ENCODE data around the gene SGO2. TPM values are rescaled to one million over a fixed set of nuclear protein-coding genes. Genes with fewer than 3 reads are reported as not detected.

SGO2 gene
- total RNA-seq, 4 donors from 2014 or later, result 2.2 to 10.7 (median 5.6) TPM

DNA sequence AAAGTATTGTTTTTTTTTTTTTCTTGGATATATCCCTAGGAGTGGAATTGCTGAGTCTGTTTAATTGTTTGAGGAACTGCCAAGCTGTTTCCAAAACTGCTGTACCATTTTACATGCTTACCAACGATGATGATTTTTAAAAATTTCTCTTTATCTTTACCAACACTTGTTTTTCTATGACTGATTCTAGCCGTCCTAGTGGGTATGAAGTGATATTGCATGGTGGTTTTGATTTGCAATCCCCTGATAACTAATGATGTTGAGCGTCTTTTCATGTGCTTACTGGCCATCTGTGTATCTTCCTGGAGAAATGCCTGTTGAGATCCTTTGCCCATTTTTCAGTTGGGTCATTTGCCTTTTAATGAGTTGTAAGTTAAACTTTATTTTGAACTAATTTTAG, 51.0 kb downstream of the SGO2 start:
- H3K36me3 ChIP-seq, result no peaks in the 10 kb centered on the region
- no peak for TF ChIP-seq POLR2A (IDR thresholded peaks at IDR 0.05)
- TF ChIP-seq, protein P1, sequence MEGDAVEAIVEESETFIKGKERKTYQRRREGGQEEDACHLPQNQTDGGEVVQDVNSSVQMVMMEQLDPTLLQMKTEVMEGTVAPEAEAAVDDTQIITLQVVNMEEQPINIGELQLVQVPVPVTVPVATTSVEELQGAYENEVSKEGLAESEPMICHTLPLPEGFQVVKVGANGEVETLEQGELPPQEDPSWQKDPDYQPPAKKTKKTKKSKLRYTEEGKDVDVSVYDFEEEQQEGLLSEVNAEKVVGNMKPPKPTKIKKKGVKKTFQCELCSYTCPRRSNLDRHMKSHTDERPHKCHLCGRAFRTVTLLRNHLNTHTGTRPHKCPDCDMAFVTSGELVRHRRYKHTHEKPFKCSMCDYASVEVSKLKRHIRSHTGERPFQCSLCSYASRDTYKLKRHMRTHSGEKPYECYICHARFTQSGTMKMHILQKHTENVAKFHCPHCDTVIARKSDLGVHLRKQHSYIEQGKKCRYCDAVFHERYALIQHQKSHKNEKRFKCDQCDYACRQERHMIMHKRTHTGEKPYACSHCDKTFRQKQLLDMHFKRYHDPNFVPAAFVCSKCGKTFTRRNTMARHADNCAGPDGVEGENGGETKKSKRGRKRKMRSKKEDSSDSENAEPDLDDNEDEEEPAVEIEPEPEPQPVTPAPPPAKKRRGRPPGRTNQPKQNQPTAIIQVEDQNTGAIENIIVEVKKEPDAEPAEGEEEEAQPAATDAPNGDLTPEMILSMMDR (IDR thresholded peaks at IDR 0.05), result no peak
- intact Hi-C loops (cut with DNase I), result loop anchor here (10.0 kb wide), 1 partner anchor 128 kb away; no protein-coding TSS in a partner anchor
- no peak overlapping the region for H3K27ac ChIP-seq
- no peak for DNase-seq
- no peaks in the 10 kb centered on the region for H3K4me1 ChIP-seq
- H3K27me3 ChIP-seq, result no peaks in the 10 kb centered on the region
- H3K4me3 ChIP-seq, result no peak overlapping the region
- no peaks in the 10 kb centered on the region for H3K9me3 ChIP-seq
- WGBS, 2 donors, result 92 to 94% methylated on average over 3 of the region's 3 CpGs

DNA sequence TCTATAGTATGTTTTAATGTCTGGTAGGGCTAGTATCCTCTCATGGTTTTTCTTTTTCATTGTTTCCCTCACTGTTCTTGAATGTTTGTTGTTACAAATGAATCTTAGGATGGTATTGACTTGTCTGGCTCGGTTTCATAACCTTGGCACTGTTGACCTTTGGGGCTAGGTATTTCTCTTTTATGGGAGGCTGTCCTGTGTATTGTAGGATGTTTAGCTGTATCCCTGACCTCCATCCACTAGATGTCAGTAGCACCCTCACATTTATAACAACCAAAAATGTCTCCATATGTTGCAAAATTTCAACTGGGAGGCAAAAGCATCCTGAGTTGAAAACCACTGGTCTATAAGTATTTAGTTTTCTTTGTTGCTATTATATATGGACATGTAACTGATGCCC, 52.8 kb downstream of the SGO2 start:
- no peak overlapping the region for H3K4me3 ChIP-seq
- no peaks in the 10 kb centered on the region for H3K4me1 ChIP-seq
- no peak for DNase-seq
- no peak overlapping the region for H3K27ac ChIP-seq
- WGBS, 2 donors, result 33 to 50% methylated on average over 1 of the region's 1 CpG
- no peaks in the 10 kb centered on the region for H3K9me3 ChIP-seq
- H3K36me3 ChIP-seq, result no peaks in the 10 kb centered on the region
- H3K27me3 ChIP-seq, result no peaks in the 10 kb centered on the region
- intact Hi-C loops (cut with DNase I), result loop anchor here (10.0 kb wide), 1 partner anchor 126 kb away; no protein-coding TSS in a partner anchor
- TF ChIP-seq, protein P1 (IDR thresholded peaks at IDR 0.05), result peak in 5 of 6 experiments; percentile 30 to 68 (median 38)
- no peak for TF ChIP-seq POLR2A (IDR thresholded peaks at IDR 0.05)

DNA sequence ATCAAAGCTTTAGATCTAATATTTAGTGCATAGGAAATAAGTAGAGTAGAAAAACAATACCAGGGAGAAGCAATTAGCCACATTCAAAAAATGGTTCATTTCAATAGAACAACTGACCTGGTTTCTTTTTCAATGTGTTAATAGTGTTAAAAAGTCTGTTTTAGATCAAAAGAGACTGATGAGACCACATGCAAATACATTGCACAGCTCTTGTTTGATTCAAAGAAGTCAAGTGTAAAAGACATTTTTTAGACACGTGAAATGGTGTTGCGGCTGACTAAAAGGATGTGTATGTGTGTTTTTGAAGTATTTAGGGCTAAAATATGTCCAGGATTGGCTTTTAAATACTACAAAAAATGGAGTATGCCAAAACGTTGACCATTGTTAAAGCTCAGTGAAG, 58.6 kb downstream of the SGO2 start:
- H3K4me1 ChIP-seq, result peaks cover 3 to 16% (median 4%) of the 10 kb centered on the region in 3 donors
- no peak overlapping the region for H3K4me3 ChIP-seq
- intact Hi-C loops (cut with DNase I), result no loop called here
- no peaks in the 10 kb centered on the region for H3K36me3 ChIP-seq
- no peaks in the 10 kb centered on the region for H3K27me3 ChIP-seq
- H3K9me3 ChIP-seq, result no peaks in the 10 kb centered on the region
- DNase-seq, result no peak
- TF ChIP-seq, protein P1 (IDR thresholded peaks at IDR 0.05), result no peak
- TF ChIP-seq POLR2A (IDR thresholded peaks at IDR 0.05), result no peak
- 79 to 91% methylated on average over 3 of the region's 3 CpGs for WGBS, 2 donors
- no peak overlapping the region for H3K27ac ChIP-seq

DNA sequence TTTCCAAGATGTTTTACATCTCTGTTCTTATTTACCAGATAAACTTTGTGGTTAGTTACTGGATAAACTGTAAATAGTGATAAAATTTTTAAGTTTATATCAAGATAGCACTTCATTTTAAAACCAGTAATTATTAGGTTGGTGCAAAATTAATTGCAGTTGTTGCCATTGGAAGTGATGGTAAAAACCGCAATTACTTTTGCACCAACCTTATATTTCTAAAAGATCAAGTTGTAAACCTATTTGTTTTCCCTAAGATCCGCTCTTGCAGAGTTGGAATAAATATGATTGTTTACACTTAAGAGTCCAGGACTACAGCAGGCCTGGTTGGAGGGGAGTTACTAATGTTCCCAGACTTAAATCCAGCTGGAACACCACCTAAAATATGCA, 59.3 kb downstream of the SGO2 start:
- Histone ChIP-seq H3K27ac (peak overlapping the region in 3 of 4 donors; percentile 77 to 85 (median 77)), H3K27me3 (no peaks in the 10 kb centered on the region), H3K9me3 (no peaks in the 10 kb centered on the region), H3K36me3 (no peaks in the 10 kb centered on the region), H3K4me1 (peaks cover 3 to 16% (median 4%) of the 10 kb centered on the region in 3 donors), H3K4me3 (peak overlapping the region; percentile 39 to 67 (median 55))
- WGBS, 2 donors, result 12 to 16% methylated on average over 2 of the region's 2 CpGs
- TF ChIP-seq POLR2A (IDR thresholded peaks at IDR 0.05), result no peak
- TF ChIP-seq, protein P1 (IDR thresholded peaks at IDR 0.05), result no peak
- no peak for DNase-seq
- intact Hi-C loops (cut with DNase I), result no loop called here

DNA sequence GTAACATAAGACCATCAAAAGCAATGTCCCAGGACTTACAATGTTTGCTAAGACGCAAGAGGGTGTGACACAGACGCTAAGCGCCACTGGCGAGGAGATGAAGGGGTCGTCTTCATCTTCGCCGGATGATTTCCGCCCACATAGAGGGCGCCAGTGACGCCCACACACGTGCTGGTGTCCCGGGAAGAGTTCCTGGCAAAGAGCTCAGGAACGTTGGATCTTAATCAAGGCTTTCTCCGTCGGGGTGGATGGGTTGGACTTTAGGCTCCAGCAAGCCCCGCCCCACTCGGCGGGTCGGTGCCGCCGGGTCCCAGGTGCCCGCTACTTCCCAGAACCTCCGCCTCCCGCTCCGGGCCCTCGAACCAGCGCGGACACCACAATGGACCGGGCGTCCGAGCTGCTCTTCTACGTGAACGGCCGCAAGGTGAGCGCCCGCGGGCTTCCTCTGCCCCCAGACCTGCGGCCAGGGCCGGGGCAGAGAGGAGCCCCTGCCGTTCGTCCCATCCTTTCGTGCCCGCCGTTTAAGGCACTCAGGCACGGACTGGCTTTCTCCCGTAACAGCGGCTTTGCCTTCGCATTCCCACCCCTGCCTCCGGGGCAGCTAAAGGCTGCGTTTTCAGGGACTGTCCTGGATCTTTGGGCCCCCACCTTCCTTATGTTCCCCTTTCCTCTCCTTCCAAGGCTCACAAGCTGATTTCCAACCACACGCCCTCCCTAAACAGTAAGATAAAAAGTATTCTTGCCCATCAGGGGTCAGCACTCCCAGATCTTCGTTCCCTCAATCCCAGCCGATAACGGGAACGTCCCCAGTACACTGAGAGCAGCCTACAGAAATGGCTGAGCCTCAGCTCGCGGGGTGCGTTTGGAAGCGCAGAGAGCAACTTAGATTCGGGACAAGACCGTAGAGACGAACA, 60.0 kb downstream of the SGO2 start, which contains the start of gene AOX1:
Gene AOX1, plus strand, starts transcription at position 285 of the 914 bp plus-strand sequence. Its CDS starts 95 bp downstream, at position 380.
- peak in 2 of 4 donors; percentile 24 to 34 for TF ChIP-seq POLR2A (IDR thresholded peaks at IDR 0.05)
- TF ChIP-seq, protein P1 (IDR thresholded peaks at IDR 0.05), result no peak
- no peak for DNase-seq
- Histone ChIP-seq H3K4me3 (peak within 1 kb of the TSS; percentile 39 to 67 (median 55)), H3K27me3 (no peaks in the 10 kb centered on the region), H3K36me3 (no peaks in the 10 kb centered on the region), H3K27ac (peak within 1 kb of the TSS; percentile 60 to 85 (median 77)), H3K4me1 (peaks cover 3 to 16% (median 4%) of the 10 kb centered on the region in 3 donors), H3K9me3 (no peaks in the 10 kb centered on the region)
- intact Hi-C loops (cut with DNase I), result no loop called here
- WGBS, 2 donors, result 6 to 9% methylated on average over 33 to 48 of the region's 62 CpGs
